ENCODE data around the gene SPOCK1. TPM values are rescaled to one million over a fixed set of nuclear protein-coding genes. Genes with fewer than 3 reads are reported as not detected.

SPOCK1 gene
- polyA plus RNA-seq, 1 experiment, result 76.0 TPM

DNA sequence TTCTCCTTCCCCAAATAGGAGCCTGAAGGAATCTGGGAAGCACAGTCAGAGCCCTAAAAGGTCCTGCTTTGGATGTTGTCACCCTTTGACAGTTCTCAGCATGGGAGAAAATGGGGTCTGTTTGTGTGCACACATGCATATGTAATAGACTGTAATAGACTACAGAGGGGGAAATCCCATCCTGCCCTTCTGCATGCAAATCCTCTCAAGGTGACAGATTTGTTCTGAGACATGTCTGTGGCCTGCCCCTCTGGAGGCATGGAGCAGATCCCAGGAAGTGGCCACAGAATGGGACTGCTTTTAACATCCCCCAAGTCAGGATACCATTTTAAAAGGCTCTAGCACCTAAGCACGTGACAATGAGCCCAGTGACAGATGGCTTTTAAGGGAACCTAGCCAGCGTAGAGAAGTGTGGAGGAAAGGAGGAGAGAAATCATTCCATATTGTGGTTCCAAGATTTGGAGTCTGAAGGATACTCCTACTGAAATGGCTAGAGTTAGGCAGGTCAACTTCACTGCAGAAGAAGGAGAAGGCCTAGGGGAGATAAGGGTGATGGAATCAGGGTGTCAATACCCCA is 483.5 kb downstream of the SPOCK1 start:
- DNase-seq (ENCODE audit: low read depth, low spot score), result no peak
- Histone ChIP-seq H3K4me3 (ENCODE audit: low read depth, low read length) (no peak overlapping the region), H3K27me3 (ENCODE audit: control insufficient read depth, insufficient read depth, low read length) (no peaks in the 10 kb centered on the region), H3K27ac (ENCODE audit: low read depth, low read length) (no peak overlapping the region), H3K9me3 (ENCODE audit: control insufficient read depth, insufficient read depth, low read length) (no peaks in the 10 kb centered on the region; the same call in 1 of the 2 replicates)
- POLR2A ChIA-PET, result no interaction called here
- CTCF ChIA-PET, result no interaction called here
- TF ChIP-seq CTCF (IDR thresholded peaks at IDR 0.05; ENCODE audit: low read depth, low read length), result no peak

DNA sequence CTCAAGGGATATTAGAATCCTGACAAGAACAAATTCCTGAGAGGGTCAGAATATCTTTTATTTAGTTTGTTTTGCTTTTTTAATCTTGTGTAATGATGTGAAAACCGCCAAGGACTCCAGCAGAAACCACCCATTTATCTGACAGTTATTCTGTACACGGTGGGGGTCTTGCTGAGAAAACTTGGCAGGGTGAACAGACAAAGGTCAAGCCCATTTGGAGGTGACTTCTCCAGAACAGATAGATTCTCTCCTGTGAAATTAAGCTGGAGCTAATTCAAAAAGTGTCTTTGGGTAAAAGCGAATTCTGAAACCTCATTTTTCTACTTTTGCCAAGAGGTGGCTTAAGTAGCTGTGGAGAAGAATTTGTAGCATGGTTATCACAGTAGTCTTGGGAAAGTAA is 484.4 kb downstream of the SPOCK1 start:
- Histone ChIP-seq H3K27me3 (ENCODE audit: control insufficient read depth, insufficient read depth, low read length) (no peaks in the 10 kb centered on the region), H3K4me3 (ENCODE audit: low read depth, low read length) (no peak overlapping the region), H3K9me3 (ENCODE audit: control insufficient read depth, insufficient read depth, low read length) (no peaks in the 10 kb centered on the region; the same call in 1 of the 2 replicates), H3K27ac (ENCODE audit: low read depth, low read length) (no peak overlapping the region)
- POLR2A ChIA-PET, result no interaction called here
- DNase-seq (ENCODE audit: low read depth, low spot score), result no peak
- no peak for TF ChIP-seq CTCF (IDR thresholded peaks at IDR 0.05; ENCODE audit: low read depth, low read length)
- CTCF ChIA-PET, result no interaction called here

DNA sequence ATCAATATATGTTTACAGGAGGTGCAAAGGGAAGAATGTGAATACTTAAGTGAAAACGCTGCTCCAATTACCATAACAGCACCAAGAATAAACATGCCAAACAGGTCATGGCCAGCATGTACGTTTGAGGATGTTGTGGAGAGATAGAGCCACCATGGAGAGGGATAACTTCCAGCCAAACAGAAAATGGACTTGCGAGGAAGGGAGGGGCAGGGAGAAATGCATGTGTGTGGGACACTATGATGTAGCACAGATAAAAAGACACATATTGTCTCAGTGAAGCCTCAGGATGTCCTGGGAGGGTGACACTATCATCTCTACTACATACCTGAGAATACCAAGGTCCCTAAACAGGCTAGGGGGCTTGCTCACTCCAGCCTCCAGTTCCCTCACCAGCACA is 488.9 kb downstream of the SPOCK1 start:
- POLR2A ChIA-PET, result no interaction called here
- no peaks in the 10 kb centered on the region for H3K9me3 ChIP-seq (ENCODE audit: control insufficient read depth, insufficient read depth, low read length)
- no peak overlapping the region for H3K4me3 ChIP-seq (ENCODE audit: low read depth, low read length)
- CTCF ChIA-PET, result no interaction called here
- no peaks in the 10 kb centered on the region for H3K27me3 ChIP-seq (ENCODE audit: control insufficient read depth, insufficient read depth, low read length)
- no peak for TF ChIP-seq CTCF (IDR thresholded peaks at IDR 0.05; ENCODE audit: low read depth, low read length)
- DNase-seq (ENCODE audit: low read depth, low spot score), result no peak
- H3K27ac ChIP-seq (ENCODE audit: low read depth, low read length), result no peak overlapping the region

GRCh38 chr5:137004279-137004678 is 494.8 kb downstream of the SPOCK1 start:
- Histone ChIP-seq H3K9me3 (ENCODE audit: control insufficient read depth, insufficient read depth, low read length) (no peaks in the 10 kb centered on the region), H3K27ac (ENCODE audit: low read depth, low read length) (no peak overlapping the region), H3K27me3 (ENCODE audit: control insufficient read depth, insufficient read depth, low read length) (no peaks in the 10 kb centered on the region), H3K4me3 (ENCODE audit: low read depth, low read length) (no peak overlapping the region)
- no peak for DNase-seq (ENCODE audit: low read depth, low spot score)
- ChIA-PET POLR2A (no interaction called here), CTCF (no interaction called here)
- TF ChIP-seq CTCF (IDR thresholded peaks at IDR 0.05; ENCODE audit: low read depth, low read length), result no peak

- ChIA-PET CTCF (interaction anchor here (0.6 kb wide), 1 partner anchor 318 kb away, joined by 3 read pairs; no protein-coding TSS in a partner anchor), POLR2A (no interaction called here)
These were observed 498.0 kb downstream of the SPOCK1 start for GRCh38 chr5:137001026-137001569.

More at GRCh38 chr5:137001026-137001569, 498.0 kb downstream of the SPOCK1 start:
- no peaks in the 10 kb centered on the region for H3K9me3 ChIP-seq (ENCODE audit: control insufficient read depth, insufficient read depth, low read length)
- no peak for DNase-seq (ENCODE audit: low read depth, low spot score)
- no peak for TF ChIP-seq CTCF (IDR thresholded peaks at IDR 0.05; ENCODE audit: low read depth, low read length)
- no peaks in the 10 kb centered on the region for H3K27me3 ChIP-seq (ENCODE audit: control insufficient read depth, insufficient read depth, low read length)
- H3K27ac ChIP-seq (ENCODE audit: low read depth, low read length), result no peak overlapping the region
- no peak overlapping the region for H3K4me3 ChIP-seq (ENCODE audit: low read depth, low read length)

Measured in AG04450 (cell line).